GM12875 (cell line): ENCODE results near the gene RANGRF.

Experiments
- H3K4me3 ChIP-seq: one replicate; pipeline ENCODE4 v1.5.1; 2011; ENCODE audit warnings: low read depth, low read length, control low read depth
- CTCF ChIP-seq: IDR thresholded peaks from 2 replicates; pipeline ENCODE4 v1.5.1; 2011; ENCODE audit warnings: low read depth, mild to moderate bottlenecking, control low read depth, inconsistent platforms, low read length, moderate library complexity, borderline replicate concordance; ENCODE audit not compliant: insufficient read depth

The RANGRF gene

GRCh38 chr17:8266648-8267479, 21.6 kb upstream of the RANGRF start:
- no peak overlapping the region for H3K4me3 ChIP-seq
- TF ChIP-seq CTCF: no peak

GRCh38 chr17:8267480-8268147, 20.9 kb upstream of the RANGRF start:
- no peak overlapping the region for H3K4me3 ChIP-seq

GRCh38 chr17:8268550-8269298, 19.7 kb upstream of the RANGRF start:
- no peak overlapping the region for H3K4me3 ChIP-seq

More at GRCh38 chr17:8267480-8268147, 20.9 kb upstream of the RANGRF start:
- no peak for TF ChIP-seq CTCF

GRCh38 chr17:8272421-8272820, 16.0 kb upstream of the RANGRF start:
- TF ChIP-seq CTCF: no peak
- H3K4me3 ChIP-seq: no peak overlapping the region

More at GRCh38 chr17:8268550-8269298, 19.7 kb upstream of the RANGRF start:
- TF ChIP-seq CTCF: no peak

- TF ChIP-seq CTCF: no peak
- H3K4me3 ChIP-seq: no peak overlapping the region
Measured at GRCh38 chr17:8273884-8274444, 14.5 kb upstream of the RANGRF start.

GRCh38 chr17:8274816-8275215, 13.7 kb upstream of the RANGRF start:
- TF ChIP-seq CTCF: no peak
- no peak overlapping the region for H3K4me3 ChIP-seq
